HG03097 (cell line): ENCODE results near the gene VPREB3.

Experiments used
- ATAC-seq: cut with Tn5 transposase; IDR thresholded peaks from one replicate; pipeline ENCODE4 v1.9.1; 2021; ENCODE audit not compliant: unreplicated experiment, low FRiP score

Gene VPREB3

DNA sequence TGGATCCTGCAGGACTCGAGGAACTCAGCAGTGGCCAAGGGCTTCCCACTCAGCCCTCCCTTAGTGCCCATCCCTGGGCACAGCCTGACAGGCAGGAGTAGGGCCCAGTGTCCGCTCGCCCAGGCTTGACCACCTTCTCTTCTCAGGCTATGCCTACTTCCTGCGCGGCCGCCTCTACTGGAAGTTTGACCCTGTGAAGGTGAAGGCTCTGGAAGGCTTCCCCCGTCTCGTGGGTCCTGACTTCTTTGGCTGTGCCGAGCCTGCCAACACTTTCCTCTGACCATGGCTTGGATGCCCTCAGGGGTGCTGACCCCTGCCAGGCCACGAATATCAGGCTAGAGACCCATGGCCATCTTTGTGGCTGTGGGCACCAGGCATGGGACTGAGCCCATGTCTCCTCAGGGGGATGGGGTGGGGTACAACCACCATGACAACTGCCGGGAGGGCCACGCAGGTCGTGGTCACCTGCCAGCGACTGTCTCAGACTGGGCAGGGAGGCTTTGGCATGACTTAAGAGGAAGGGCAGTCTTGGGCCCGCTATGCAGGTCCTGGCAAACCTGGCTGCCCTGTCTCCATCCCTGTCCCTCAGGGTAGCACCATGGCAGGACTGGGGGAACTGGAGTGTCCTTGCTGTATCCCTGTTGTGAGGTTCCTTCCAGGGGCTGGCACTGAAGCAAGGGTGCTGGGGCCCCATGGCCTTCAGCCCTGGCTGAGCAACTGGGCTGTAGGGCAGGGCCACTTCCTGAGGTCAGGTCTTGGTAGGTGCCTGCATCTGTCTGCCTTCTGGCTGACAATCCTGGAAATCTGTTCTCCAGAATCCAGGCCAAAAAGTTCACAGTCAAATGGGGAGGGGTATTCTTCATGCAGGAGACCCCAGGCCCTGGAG is 29.3 kb upstream of the VPREB3 start:
- ATAC-seq = no peak

GRCh38 chr22:23782703-23783102 is 28.5 kb upstream of the VPREB3 start:
- no peak for ATAC-seq

DNA sequence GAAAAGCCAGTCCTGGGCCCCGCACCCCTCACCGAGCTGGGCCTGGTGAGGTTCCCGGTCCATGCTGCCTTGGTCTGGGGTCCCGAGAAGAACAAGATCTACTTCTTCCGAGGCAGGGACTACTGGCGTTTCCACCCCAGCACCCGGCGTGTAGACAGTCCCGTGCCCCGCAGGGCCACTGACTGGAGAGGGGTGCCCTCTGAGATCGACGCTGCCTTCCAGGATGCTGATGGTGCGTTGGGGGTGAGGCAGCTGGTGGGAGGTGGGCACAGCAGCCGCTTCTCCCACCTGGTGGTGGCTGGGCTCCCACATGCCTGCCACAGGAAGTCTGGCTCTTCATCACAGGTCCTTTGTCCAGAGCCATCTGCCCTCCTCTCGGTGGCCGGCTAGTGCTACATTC is 28.0 kb upstream of the VPREB3 start:
- ATAC-seq = no peak

GRCh38 chr22:23781511-23782183 is 27.4 kb upstream of the VPREB3 start:
- ATAC-seq = no peak

- ATAC-seq = no peak
These were observed 26.8 kb upstream of the VPREB3 start for GRCh38 chr22:23781065-23781464.

GRCh38 chr22:23780146-23780748 is 26.0 kb upstream of the VPREB3 start:
- no peak for ATAC-seq

GRCh38 chr22:23779731-23780130 is 25.5 kb upstream of the VPREB3 start:
- no peak for ATAC-seq

GRCh38 chr22:23779083-23779482 is 24.9 kb upstream of the VPREB3 start:
- no peak for ATAC-seq

DNA sequence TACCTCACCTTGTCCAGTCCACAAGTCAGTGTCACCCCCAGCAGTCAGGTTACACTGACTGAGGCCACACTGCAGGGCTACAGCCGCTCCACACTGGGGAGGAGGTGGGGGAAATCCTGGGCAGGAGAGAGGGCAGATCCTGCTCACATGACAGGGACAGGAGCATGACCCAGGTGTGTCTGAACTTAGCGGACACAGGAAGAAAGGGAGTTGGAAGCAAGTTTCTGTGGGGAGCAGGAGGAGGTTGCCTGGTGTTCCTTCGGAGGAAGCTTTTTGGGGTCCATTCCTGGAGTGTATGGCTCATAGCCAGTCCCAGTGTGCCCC is 24.3 kb upstream of the VPREB3 start:
- no peak for ATAC-seq

DNA sequence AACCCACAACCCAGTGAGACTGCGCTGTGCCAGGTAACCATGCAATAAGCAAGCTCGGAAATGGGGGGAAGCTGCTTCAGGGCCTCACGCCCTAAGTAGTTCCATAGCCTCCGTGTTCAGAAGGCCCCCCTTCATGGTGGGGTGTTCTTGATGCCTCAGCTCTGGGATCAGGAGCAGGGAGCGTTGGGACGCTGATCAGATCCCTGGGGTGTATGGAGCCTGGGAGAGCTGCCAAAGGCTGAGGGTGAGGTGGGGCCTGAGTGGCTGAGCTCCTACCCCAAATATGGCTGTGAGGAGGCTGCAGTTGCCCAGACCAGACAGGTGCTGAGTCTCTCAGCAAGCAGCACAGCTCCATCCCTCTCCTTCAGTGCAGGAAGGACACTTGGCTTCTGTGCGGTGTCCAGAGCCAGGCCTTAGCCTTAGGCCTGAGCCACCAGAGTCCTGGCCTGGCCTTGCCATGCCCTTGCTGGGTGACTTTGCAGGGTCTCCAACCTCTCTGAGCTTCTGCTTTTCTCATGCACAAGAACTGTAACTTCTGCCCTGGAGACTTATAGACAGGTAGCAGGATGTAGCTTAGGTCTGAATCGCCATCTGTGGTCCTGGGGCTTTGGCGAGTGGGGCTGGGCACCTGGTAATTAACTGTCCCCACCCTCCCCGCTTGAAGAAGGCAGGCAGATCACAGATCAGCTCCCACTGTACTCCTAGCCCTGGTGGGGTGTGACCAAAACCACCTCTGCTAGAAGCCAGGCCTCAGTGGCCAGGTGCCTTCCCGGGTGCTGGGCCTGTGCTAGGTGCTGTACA is 23.8 kb upstream of the VPREB3 start:
- ATAC-seq = no peak

DNA sequence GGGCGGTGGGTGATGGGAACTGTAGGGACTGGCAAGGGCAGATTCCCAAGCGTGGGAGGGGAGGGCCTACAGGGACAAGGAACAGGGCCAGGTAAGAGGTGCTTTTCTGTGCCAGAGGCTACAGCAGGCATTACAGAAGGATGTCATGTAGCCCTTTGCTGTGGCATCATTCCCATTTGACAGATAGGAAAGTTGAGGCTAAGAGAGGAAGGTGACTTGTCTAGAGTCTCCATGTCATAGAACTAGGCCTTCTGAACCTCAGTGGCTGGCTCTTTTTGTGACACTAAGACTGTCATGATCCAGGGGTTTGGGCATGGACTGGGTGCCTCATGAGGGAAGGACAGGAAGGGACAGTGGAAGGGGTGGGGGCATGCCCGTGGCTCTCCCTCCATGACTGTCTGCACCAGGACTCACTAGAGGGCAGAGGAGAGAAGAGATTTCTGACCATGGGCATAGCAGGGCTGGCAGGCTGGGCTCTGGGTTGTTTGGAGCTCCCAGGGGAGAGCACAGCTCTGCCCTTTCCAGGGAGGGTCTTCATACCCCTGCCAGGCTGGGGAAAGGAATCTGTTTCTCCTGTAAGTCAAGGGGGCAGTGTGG is 21.7 kb upstream of the VPREB3 start:
- no peak for ATAC-seq

DNA sequence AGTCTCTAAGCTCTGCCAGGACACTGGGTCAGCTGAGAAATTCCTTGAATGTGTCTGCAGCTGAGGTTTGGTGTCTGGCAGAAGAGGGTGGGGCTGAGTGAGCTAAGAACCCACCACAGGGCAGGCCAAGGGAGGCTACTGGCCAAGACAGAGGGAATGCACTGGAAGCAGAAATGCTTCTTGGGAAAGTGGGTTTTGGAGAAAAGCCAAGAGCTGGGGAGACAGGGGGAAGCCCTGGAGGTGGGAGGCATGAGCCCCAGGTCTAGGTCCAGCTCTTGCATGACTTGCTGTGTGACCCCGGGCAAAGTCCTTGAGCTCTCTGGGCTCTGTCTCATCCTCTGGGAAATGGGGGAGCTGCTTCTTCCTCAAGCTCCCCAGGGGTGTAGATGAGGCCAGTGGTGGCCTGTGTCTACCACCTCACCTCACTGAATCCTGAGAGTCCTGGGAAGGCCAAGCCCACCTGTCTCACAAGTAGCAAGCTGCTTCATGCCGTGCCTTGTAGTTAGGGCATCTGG is 20.8 kb upstream of the VPREB3 start:
- no peak for ATAC-seq

DNA sequence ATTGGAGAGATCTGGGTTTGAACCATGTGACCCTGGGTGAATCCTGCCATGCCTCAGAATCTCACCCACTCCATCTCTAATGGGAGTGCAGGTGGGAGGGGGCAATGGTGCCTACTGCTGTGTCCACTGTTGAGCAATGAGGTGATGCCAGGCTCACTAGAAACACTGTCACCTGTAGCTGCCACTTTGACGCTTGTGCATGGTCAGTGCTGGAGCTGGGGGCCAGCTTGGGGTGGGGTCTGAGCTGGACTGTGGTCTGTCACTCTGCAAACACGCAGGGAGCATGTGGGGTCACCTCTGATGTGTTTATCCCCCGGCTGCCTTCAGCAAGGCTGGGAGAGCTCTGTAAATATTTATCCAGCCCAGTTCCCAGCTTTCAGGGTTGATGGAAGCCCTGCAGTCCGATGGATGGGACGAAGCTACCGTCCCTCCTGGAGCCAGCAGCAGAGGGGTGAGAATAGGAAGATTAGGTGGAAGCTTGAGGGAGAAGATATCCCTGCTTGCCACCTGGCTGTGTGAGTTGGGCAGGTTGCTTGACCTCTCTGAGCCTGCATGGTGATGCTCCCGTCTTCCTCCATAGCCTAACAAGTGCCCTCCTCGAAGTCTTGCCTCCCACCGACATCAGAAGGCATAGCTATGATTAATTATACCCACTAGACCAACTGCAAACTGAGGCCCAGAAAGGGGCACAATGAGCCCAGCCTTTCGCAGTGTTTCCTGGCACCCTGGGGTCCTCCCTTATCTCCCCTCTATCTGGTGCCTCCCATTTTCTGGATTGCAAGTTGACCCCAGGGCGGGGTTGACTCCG is 20.1 kb upstream of the VPREB3 start:
- ATAC-seq = no peak

- ATAC-seq = no peak
These were observed 19.4 kb upstream of the VPREB3 start for GRCh38 chr22:23773483-23774113.

- no peak for ATAC-seq
These were observed 18.6 kb upstream of the VPREB3 start, which contains the start of gene MMP11 for GRCh38 chr22:23772649-23773473. MMP11 (plus strand) TSS chr22:23772849; CDS start chr22:23772871, 22 bp downstream.

- no peak for ATAC-seq
These were observed 18.1 kb upstream of the VPREB3 start for GRCh38 chr22:23772315-23772648.

GRCh38 chr22:23769321-23769965 is 15.2 kb upstream of the VPREB3 start:
- ATAC-seq = no peak
